COLO668 (cell line): ENCODE measurements around the gene MEIOSIN.
"Not testable (repeated sequence)": the region's sequence is repeated elsewhere in the genome, so short reads cannot be mapped to it uniquely, and the experiment has no call there.

ENCODE experiments used
- DNase-seq: peaks from one replicate; lab custom pipeline; 2025; ENCODE audit not compliant: unreplicated experiment; lab: John Stamatoyannopoulos, UW

The MEIOSIN gene

DNA sequence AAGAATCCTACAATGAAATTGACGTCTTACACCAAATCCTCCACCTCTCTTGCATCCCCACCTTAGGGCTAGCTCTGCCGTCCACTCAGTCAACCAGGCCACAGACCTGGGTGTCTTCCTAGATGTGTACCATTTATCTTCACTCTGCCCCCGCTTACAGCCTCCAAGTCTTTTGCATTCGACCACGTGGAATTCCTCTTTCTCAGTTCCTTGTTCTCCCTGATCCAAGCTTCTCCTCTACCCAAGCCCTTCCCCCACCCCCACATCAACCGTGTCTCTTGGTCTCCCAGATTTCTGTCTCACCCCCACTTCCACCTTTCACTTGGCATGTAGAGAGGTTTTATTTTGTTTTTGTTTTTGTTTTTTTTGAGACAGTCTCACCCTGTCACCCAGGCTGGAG, 60.6 kb downstream of the MEIOSIN start:
- no peak for DNase-seq

- DNase-seq: no peak
Observed at GRCh38 chr19:45794627-45795026, 61.4 kb downstream of the MEIOSIN start.

- DNase-seq: peak; percentile 56
Observed at GRCh38 chr19:45798995-45799517, 65.8 kb downstream of the MEIOSIN start.

- DNase-seq: not testable (repeated sequence)
Observed at GRCh38 chr19:45799541-45799940, 66.3 kb downstream of the MEIOSIN start.

GRCh38 chr19:45800070-45800553, 66.9 kb downstream of the MEIOSIN start:
- no peak for DNase-seq

GRCh38 chr19:45801603-45802175, 68.5 kb downstream of the MEIOSIN start:
- no peak for DNase-seq

DNA sequence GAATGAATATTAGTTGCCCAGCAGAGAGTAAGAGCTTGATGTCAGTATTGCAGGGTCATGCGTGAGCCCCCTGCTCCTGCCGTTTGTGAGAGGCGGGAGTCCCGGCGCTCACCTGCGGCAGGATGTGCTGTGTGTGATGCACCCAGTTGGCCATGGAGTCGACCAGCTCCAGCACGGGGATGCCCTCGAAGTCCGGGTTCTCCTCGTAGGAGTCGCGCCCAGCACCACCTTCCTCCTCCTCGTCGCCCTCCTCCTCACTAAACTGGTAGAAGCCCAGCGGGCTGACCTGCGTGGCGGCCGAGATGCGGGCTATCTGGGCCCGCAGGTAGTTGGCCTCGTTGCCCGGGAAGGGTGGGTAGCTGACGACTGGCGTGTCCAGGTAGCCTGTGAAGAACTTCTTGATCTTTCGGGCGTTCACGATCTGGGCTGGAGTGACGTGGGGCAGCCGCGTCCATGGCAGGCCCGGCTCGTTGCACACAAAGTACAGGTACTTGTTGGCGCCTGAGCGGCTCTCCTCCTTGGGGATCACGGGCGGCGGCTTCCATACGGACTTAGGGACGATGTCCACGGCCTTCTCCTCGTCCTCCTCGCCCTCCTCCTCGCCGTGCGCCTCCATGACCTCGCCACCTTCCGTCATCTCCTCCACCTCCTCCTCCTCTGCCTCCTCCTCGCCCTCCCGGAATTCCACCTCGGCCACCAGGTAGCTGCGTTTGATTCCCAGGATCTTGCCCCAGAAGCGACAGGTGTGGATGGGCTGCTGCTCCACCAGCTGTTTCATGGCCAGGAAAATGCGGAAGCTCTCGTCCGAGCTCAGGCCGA, 71.1 kb downstream of the MEIOSIN start:
- no peak for DNase-seq

- DNase-seq: no peak
Observed at GRCh38 chr19:45804959-45805230, 71.7 kb downstream of the MEIOSIN start.

DNA sequence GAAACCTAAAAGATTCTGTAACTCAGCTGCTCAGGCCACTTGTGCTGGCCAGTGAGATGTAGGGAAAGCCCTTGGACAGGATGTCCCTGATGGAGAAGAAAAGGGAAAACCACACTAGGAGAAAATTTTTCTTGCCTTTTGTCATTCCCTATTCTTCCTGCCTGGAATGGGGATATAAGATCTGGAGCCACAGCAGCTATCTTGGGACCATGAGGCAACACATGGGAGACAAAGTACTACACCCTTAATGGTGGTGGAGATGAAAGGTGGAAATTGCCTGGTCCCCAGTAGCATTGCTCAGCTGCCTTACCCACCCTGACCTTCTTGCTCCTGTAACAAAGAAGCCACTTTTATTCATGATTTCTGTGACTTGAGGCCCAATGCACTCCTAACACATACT, 72.5 kb downstream of the MEIOSIN start:
- no peak for DNase-seq

GRCh38 chr19:45809643-45810159, 76.5 kb downstream of the MEIOSIN start:
- DNase-seq: peak; percentile 91

- DNase-seq: no peak
Observed at GRCh38 chr19:45812297-45812696, 79.1 kb downstream of the MEIOSIN start.
